ENCODE data around the gene RBM12. TPM values are rescaled to one million over a fixed set of nuclear protein-coding genes. Genes with fewer than 3 reads are reported as not detected.

The RBM12 gene
- 71.4 to 87.0 TPM (median 82.9 TPM) in 5 replicates for total RNA-seq (2022; extraction: Qiagen RNA extraction; ENCODE audit: low read depth)

GRCh38 chr20:35664466-35665206, at the start of gene RBM12, which contains the start of gene CPNE1:
Gene RBM12, minus strand, starts transcription at chr20:35664900. Its CDS starts 9,578 bp downstream, at chr20:35655322.
Gene CPNE1, minus strand, starts transcription at chr20:35664900. Its CDS starts 31,977 bp downstream, at chr20:35632923.

GRCh38 chr20:35699127-35699956, 34.6 kb upstream of the RBM12 start, which contains the start of the genes NFS1 and ROMO1:
Gene NFS1, minus strand, starts transcription at chr20:35699352. Its CDS starts 64 bp downstream, at chr20:35699288.
Gene ROMO1, plus strand, starts transcription at chr20:35699405. Its CDS starts 228 bp downstream, at chr20:35699633.

GRCh38 chr20:35615667-35616464, 48.8 kb downstream of the RBM12 start, which contains the start of gene SPAG4:
Gene SPAG4, plus strand, starts transcription at chr20:35615829. Its CDS starts 175 bp downstream, at chr20:35616004.

Other genes starting within 250 kb of the RBM12 start
- 0.06 TPM in 1 of 5 replicates, not detected in the others for gene GDF5, start 226.7 kb downstream of the RBM12 start, total RNA-seq (2022; extraction: Qiagen RNA extraction; ENCODE audit: low read depth)
- gene CEP250, start 209.3 kb downstream of the RBM12 start, total RNA-seq (2022; extraction: Qiagen RNA extraction; ENCODE audit: low read depth) = 20.9 to 29.5 TPM (median 22.8 TPM) in 5 replicates
- gene C20orf173, start 135.2 kb downstream of the RBM12 start, total RNA-seq (2022; extraction: Qiagen RNA extraction; ENCODE audit: low read depth) = not detected in 5 replicates
- gene ERGIC3, start 122.8 kb downstream of the RBM12 start, total RNA-seq (2022; extraction: Qiagen RNA extraction; ENCODE audit: low read depth) = 217 to 241 TPM (median 235 TPM) in 5 replicates
- gene SPAG4, start 49.1 kb downstream of the RBM12 start, total RNA-seq (2022; extraction: Qiagen RNA extraction; ENCODE audit: low read depth) = 2.9 to 6.0 TPM (median 4.7 TPM) in 5 replicates
- gene CPNE1, start within 50 bp of the RBM12 start, total RNA-seq (2022; extraction: Qiagen RNA extraction; ENCODE audit: low read depth) = 168 to 220 TPM (median 208 TPM) in 5 replicates
- 35.1 to 40.2 TPM (median 38.3 TPM) in 5 replicates for gene NFS1, start 34.5 kb upstream of the RBM12 start, total RNA-seq (2022; extraction: Qiagen RNA extraction; ENCODE audit: low read depth)
- gene ROMO1, start 34.5 kb upstream of the RBM12 start, total RNA-seq (2022; extraction: Qiagen RNA extraction; ENCODE audit: low read depth) = 336 to 420 TPM (median 360 TPM) in 5 replicates
- gene RBM39, start 77.4 kb upstream of the RBM12 start, total RNA-seq (2022; extraction: Qiagen RNA extraction; ENCODE audit: low read depth) = 166 to 201 TPM (median 190 TPM) in 5 replicates
- 24.3 to 31.7 TPM (median 30.6 TPM) in 5 replicates for gene PHF20, start 107.1 kb upstream of the RBM12 start, total RNA-seq (2022; extraction: Qiagen RNA extraction; ENCODE audit: low read depth)